K562 (cell line): ENCODE results near the gene CFAP97D2. TPM values are rescaled to one million over a fixed set of nuclear protein-coding genes. Genes with fewer than 3 reads are reported as not detected.

Experiments
- ATAC-seq: fragments of 200-7000 bp; cut with Tn5 transposase; 3 replicates; pipeline ENCODE4 v1.9.1; 2020; ENCODE audit warnings: moderate library complexity
- BruUV-seq: library from RNA; stranded (reverse); fragments of 400-500 nt; replicated peaks from 2 replicates; lab custom pipeline; 2021; lab: Mats Ljungman, UMichigan
- CTCF ChIA-PET: fragments of 300-600 bp; formaldehyde crosslinking; extraction: SDS; loops from one replicate; lab custom pipeline; 2021; ENCODE audit warnings: low intra/inter-chr PET ratio; lab: Yijun Ruan, JAX
- POLR2A ChIA-PET: fragments of 300-600, 350-650 bp; sonication (Branson Sonifier 250); formaldehyde crosslinking; extraction: SDS; loops from one replicate; lab custom pipeline; 2021; ENCODE audit warnings: antibody characterized with exemption, inconsistent platforms; lab: Yijun Ruan, JAX
- DNase-seq, 4 experiments: peaks; one replicate each; pipeline versions ENCODE4 v3.0.0 to v3.0.0-alpha.2; 2011 to 2018; ENCODE audit warnings: low spot score in 3 of 4, mixed read lengths in 3 of 4; ENCODE audit errors: extremely low read depth in 1 of 4
- FAIRE-seq: peaks from 2 replicates; lab custom pipeline; 2011; peaks lifted over from hg19 to GRCh38; lab: Jason Lieb, UNC
- H2AFZ ChIP-seq: 2 replicates; pipeline ENCODE4 v1.6.0; 2011; ENCODE audit warnings: low read depth, low read length, control low read depth, inconsistent platforms
- H3K27ac ChIP-seq: fragments of 200-600 bp; 3 replicates; pipeline ENCODE4 v1.8.0; 2011; ENCODE audit warnings: low read depth, mild to moderate bottlenecking, control low read depth, inconsistent platforms, low read length, moderate library complexity, mixed read lengths; ENCODE audit errors: extremely low read depth
- H3K27me3 ChIP-seq, 2 experiments: fragments of 300-600 bp in 1 of 2; 2 replicates in 1 of 2; 3 replicates in 1 of 2; pipeline versions ENCODE4 v1.6.0 to v1.8.0; 2011; ENCODE audit warnings: inconsistent platforms in 2 of 2, low read length in 2 of 2, mild to moderate bottlenecking in 1 of 2, mixed read lengths in 1 of 2, moderate library complexity in 1 of 2; ENCODE audit not compliant: control insufficient read depth in 2 of 2, insufficient read depth in 2 of 2
- H3K36me3 ChIP-seq: fragments of 300-600 bp; 3 replicates; pipeline ENCODE4 v1.8.0; 2011; ENCODE audit warnings: mild to moderate bottlenecking, low read length, inconsistent platforms; ENCODE audit not compliant: control insufficient read depth, insufficient read depth
- H3K4me1 ChIP-seq, 2 experiments: fragments of 200-600 bp in 1 of 2; replicated peaks in 1 of 2; 2 replicates in 1 of 2; 3 replicates in 1 of 2; pipeline versions ENCODE4 v1.5.1 to v1.8.0; 2011; ENCODE audit warnings: inconsistent platforms in 2 of 2, low read length in 2 of 2, mild to moderate bottlenecking in 1 of 2, mixed read lengths in 1 of 2, moderate library complexity in 1 of 2; ENCODE audit not compliant: control insufficient read depth in 2 of 2, insufficient read depth in 2 of 2
- H3K4me2 ChIP-seq: 2 replicates; pipeline ENCODE4 v1.6.1; 2011; ENCODE audit warnings: low read length, control low read depth, inconsistent platforms, mixed read lengths; ENCODE audit not compliant: insufficient read depth
- H3K4me3 ChIP-seq: fragments of 200-600 bp; sonication (generic), shearing (Covaris generic); 2 replicates; pipeline ENCODE4 v1.5.1; 2016; ENCODE audit warnings: control low read depth, inconsistent platforms
- H3K79me2 ChIP-seq: fragments of 200-600 bp; 3 replicates; pipeline ENCODE4 v1.8.0; 2011; ENCODE audit warnings: low read length, inconsistent platforms; ENCODE audit not compliant: control insufficient read depth, insufficient read depth
- H3K9ac ChIP-seq, 2 experiments: 2 replicates each; pipeline versions ENCODE4 v1.6.0 to v1.6.1; 2011; ENCODE audit warnings: low read depth in 2 of 2, low read length in 2 of 2, control low read depth in 1 of 2, inconsistent platforms in 1 of 2, mild to moderate bottlenecking in 1 of 2, mixed read lengths in 1 of 2; ENCODE audit not compliant: insufficient read depth in 1 of 2
- H3K9me1 ChIP-seq: one replicate; pipeline ENCODE4 v1.6.0; 2011; ENCODE audit warnings: inconsistent platforms, mild to moderate bottlenecking, low read length, moderate library complexity; ENCODE audit not compliant: control insufficient read depth, insufficient read depth
- H3K9me3 ChIP-seq: replicated peaks from 2 replicates; pipeline ENCODE4 v1.5.1; 2011; ENCODE audit warnings: low read depth, low read length, inconsistent platforms; ENCODE audit not compliant: control insufficient read depth, insufficient read depth
- H4K20me1 ChIP-seq: replicated peaks from 2 replicates; pipeline ENCODE4 v1.6.1; 2011; ENCODE audit warnings: low read length, inconsistent platforms, mixed read lengths; ENCODE audit not compliant: control insufficient read depth, insufficient read depth
- HNRNPUL1 ChIP-seq: fragments of 200-400 bp; formaldehyde crosslinking; IDR thresholded peaks from 2 replicates; pipeline ENCODE4 v1.6.1; 2017; ENCODE audit warnings: low read length
- KLF13 ChIP-seq: fragments of 450-650 bp; IDR thresholded peaks from 2 replicates; pipeline ENCODE4 v1.6.1; 2016; ENCODE audit warnings: missing genetic modification characterization, low read depth, mild to moderate bottlenecking, missing compliant biosample characterization, moderate library complexity, borderline replicate concordance
- MBD2 ChIP-seq: sonication (generic); IDR thresholded peaks from 2 replicates; pipeline ENCODE4 v1.6.1; 2016; ENCODE audit warnings: low read depth, borderline replicate concordance
- MXD1 ChIP-seq: fragments of 250-450 bp; sonication (Bioruptor Pico); IDR thresholded peaks from 2 replicates; pipeline ENCODE4 v1.8.0; 2021; ENCODE audit warnings: borderline replicate concordance, mild to moderate bottlenecking, moderate library complexity; ENCODE audit not compliant: poor library complexity, severe bottlenecking
- NBN ChIP-seq: fragments of 450-650 bp; IDR thresholded peaks from 2 replicates; pipeline ENCODE4 v1.6.1; 2016; ENCODE audit warnings: low read depth, mild to moderate bottlenecking
- RCOR1 ChIP-seq, 2 experiments: IDR thresholded peaks; 2 replicates each; pipeline ENCODE4 v1.6.1; 2012; ENCODE audit warnings: low read depth in 2 of 2, low read length in 2 of 2, borderline replicate concordance in 1 of 2, improper control_type of control experiment in 1 of 2
- TRIM25 ChIP-seq: fragments of 450-650 bp; IDR thresholded peaks from 2 replicates; pipeline ENCODE4 v1.7.0; 2016; ENCODE audit warnings: borderline replicate concordance
- ZBTB11 ChIP-seq, 3 experiments: fragments of 200-800 bp in 1 of 3; fragments of 250-450 bp in 1 of 3; fragments of 450-650 bp in 1 of 3; sonication (Bioruptor Pico) in 1 of 3; sonication (Bioruptor generic) in 1 of 3; formaldehyde crosslinking in 1 of 3; IDR thresholded peaks; 2 replicates each; pipeline versions ENCODE4 v1.6.1 to v1.8.0; 2016 to 2022; ENCODE audit warnings: mild to moderate bottlenecking in 2 of 3, missing genetic modification characterization in 2 of 3, missing compliant biosample characterization in 1 of 3, moderate library complexity in 1 of 3
- ZNF766 ChIP-seq: fragments of 200-800 bp; sonication (Bioruptor generic); conservative IDR thresholded peaks from 2 replicates; pipeline ENCODE4 v1.6.1; 2016; ENCODE audit warnings: missing genetic modification characterization, missing compliant biosample characterization
- ZNF77 ChIP-seq: fragments of 250-450 bp; sonication (Bioruptor Pico); IDR thresholded peaks from 2 replicates; pipeline ENCODE4 v1.5.0; 2020
- ZZZ3 ChIP-seq: fragments of 450-650 bp; IDR thresholded peaks from 2 replicates; pipeline ENCODE4 v1.6.1; 2016; ENCODE audit warnings: antibody characterized with exemption, mild to moderate bottlenecking, moderate library complexity
- WGBS: fragments of 100-300 bp; shearing (Covaris generic); methylation state at CpG from one replicate; pipeline ENCODE4 v1.1.6; 2016; ENCODE audit warnings: low coverage, mixed read lengths; ENCODE audit not compliant: insufficient coverage; ENCODE audit errors: missing lambda C conversion rate; 5-methylcytosine and 5-hydroxymethylcytosine counted together
- in situ Hi-C: fragments of 300-500 bp; cut with MboI; formaldehyde crosslinking; loops from 4 replicates; pipeline ENCODE4 v1.15.0; 2018; ENCODE audit warnings: inconsistent platforms, mixed read lengths
- intact Hi-C: fragments of 100-400 bp; cut with micrococcal nuclease; formaldehyde crosslinking; loops from 2 replicates; pipeline ENCODE4 v1.14.2; 2022
- polyA plus RNA-seq, 8 experiments: library from polyadenylated mRNA; depleted of rRNA in 4 of 8; stranded (reverse) in 5 of 8; unstranded in 3 of 8; fragments of >200 nt; fragmentation: Nextera tagmentation in 2 of 8; fragmentation: Illumina TruSeq in 1 of 8; extraction: Ambion mirVana in 2 of 8; extraction: Trizol in 1 of 8; gene quantifications; 2 replicates each; pipeline versions ENCODE4 v1.2.1 to v1.2.3, GENCODE V29; 2011 to 2014; ENCODE audit warnings: inconsistent platforms in 1 of 8, missing spikeins in 1 of 8
- total RNA-seq, 7 experiments: library from RNA; depleted of rRNA in 6 of 7; stranded (reverse); fragments of >200 nt in 6 of 7; fragmentation: Illumina TruSeq in 2 of 7; extraction: Trizol in 2 of 7; gene quantifications; 2 replicates each; pipeline versions ENCODE4 v1.2.1 to v1.2.3, GENCODE V29; 2011 to 2021; ENCODE audit warnings: low replicate concordance in 1 of 7

Gene CFAP97D2
- total and polyA plus RNA-seq, 9 of the 15 experiments (the other 6 are each of a cell fraction or from before 2014, with no cell fraction given) = not detected

GRCh38 chr13:114147803-114148520 is 31.1 kb upstream of the CFAP97D2 start:
- CTCF ChIA-PET = no interaction called here
- Histone ChIP-seq H3K4me3 (no peak overlapping the region), H3K9me1 (no peaks in the 10 kb centered on the region), H3K27me3 (no peaks in the 10 kb centered on the region; a peak in 1 of 5 replicates), H3K36me3 (no peaks in the 10 kb centered on the region), H3K9ac (no peak overlapping the region), H3K27ac (no peak overlapping the region), H3K79me2 (no peaks in the 10 kb centered on the region), H2AFZ (0 out of 2 replicates have a peak overlapping the region, but pooled peaks have one; percentile 2), H4K20me1 (no peaks in the 10 kb centered on the region), H3K4me1 (peaks cover 3 to 18% of the 10 kb centered on the region in 2 experiments; a peak in 3 of 5 replicates), H3K9me3 (no peaks in the 10 kb centered on the region), H3K4me2 (no peak overlapping the region)
- in situ Hi-C loops (no loop called here), intact Hi-C loops (loop anchor here (5.0 kb wide), 1 partner anchor 74 kb away; no protein-coding TSS in a partner anchor)
- ATAC-seq = no peak
- FAIRE-seq = no peak
- POLR2A ChIA-PET = interaction anchor here (0.7 kb wide), 1 partner anchor 777 kb away, joined by 3 read pairs; no protein-coding TSS in a partner anchor
- DNase-seq = no peak
- 24% methylated on average over 9 of the region's 22 CpGs for WGBS
- no TSS peak for BruUV-seq
- TF ChIP-seq MBD2 (no peak), HNRNPUL1 (no peak), TRIM25 (no peak), RCOR1 (IDR thresholded peaks at IDR 0.05; ENCODE audit: borderline replicate concordance in 1 of 2, low read depth in 2 of 2, low read length in 2 of 2) (no peak), KLF13 (no peak), ZBTB11 (CRISPR knock-in tag; IDR thresholded peaks at IDR 0.05) (no peak), NBN (no peak), ZNF77 (CRISPR knock-in tag) (no peak), ZZZ3 (no peak), MXD1 (CRISPR knock-in tag) (no peak), ZNF766 (CRISPR knock-in tag) (no peak)
